Right lobe of liver (tissue), 4 donors: ENCODE measurements around the gene TGM6.

Source experiments
- CTCF ChIP-seq, 4 donors: fragments of 200-600 bp in 3 of 4; fragments of 450-650 bp in 1 of 4; IDR thresholded peaks; one replicate each; pipeline versions ENCODE4 v1.5.1 to v1.8.0; 2016 to 2022; ENCODE audit warnings: antibody characterized with exemption in 4 of 4, mild to moderate bottlenecking in 2 of 4
- POLR2A ChIP-seq: fragments of 450-650 bp; IDR thresholded peaks from one replicate; pipeline ENCODE4 v1.6.1; 2017; ENCODE audit warnings: antibody characterized with exemption, mild to moderate bottlenecking
- donor health status: DM: no; HTN: no; CAD: no.
- donor health status: DM: no; HTN: no; CAD: no.
- donor health status: DM: no; HTN: yes; CAD: no.

- TF ChIP-seq CTCF (IDR thresholded peaks at IDR 0.05) (no peak), POLR2A (no peak)
Observed at GRCh38 chr20:2363187-2363586, 17.5 kb upstream of the TGM6 start.
